Muscle of leg (tissue), 11 donors: ENCODE data around the gene BRMS1. TPM values are rescaled to one million over a fixed set of nuclear protein-coding genes. Genes with fewer than 3 reads are reported as not detected.

Experiments used
- DNase-seq: peaks from one replicate; pipeline ENCODE4 v3.0.0; 2013
- H3K27ac ChIP-seq: one replicate; pipeline ENCODE4 v1.5.1; 2013; ENCODE audit warnings: mild to moderate bottlenecking, low read length, control low read depth
- H3K27me3 ChIP-seq: one replicate; pipeline ENCODE4 v1.6.1; 2013; ENCODE audit warnings: low read length; ENCODE audit not compliant: control insufficient read depth, insufficient read depth
- H3K36me3 ChIP-seq: one replicate; pipeline ENCODE4 v1.6.1; 2013; ENCODE audit warnings: low read length; ENCODE audit not compliant: control insufficient read depth, insufficient read depth
- H3K4me1 ChIP-seq: one replicate; pipeline ENCODE4 v1.6.1; 2013; ENCODE audit warnings: low read length; ENCODE audit not compliant: control insufficient read depth, insufficient read depth
- H3K4me3 ChIP-seq: one replicate; pipeline ENCODE4 v1.5.1; 2013; ENCODE audit warnings: low read length, control low read depth
- H3K9me3 ChIP-seq: replicated peaks from 2 replicates; pipeline ENCODE4 v1.6.1; 2013; ENCODE audit warnings: low read depth, low read length; ENCODE audit not compliant: control insufficient read depth
- WGBS: methylation state at CpG from one replicate; pipeline ENCODE4 v1.1.5; 2013; ENCODE audit warnings: missing lambda C conversion rate; ENCODE audit not compliant: insufficient coverage; 5-methylcytosine and 5-hydroxymethylcytosine counted together
- polyA plus RNA-seq, 8 donors: library from polyadenylated mRNA; unstranded; fragments of 120-200 nt; gene quantifications; one replicate each; pipeline versions ENCODE4 v1.2.1 to v1.2.3, GENCODE V29; 2013; ENCODE audit warnings: inconsistent platforms in 1 of 8, low replicate concordance in 1 of 8; ENCODE audit not compliant: insufficient read length in 8 of 8, insufficient read depth in 1 of 8
- total RNA-seq: library from RNA; stranded (reverse); fragments of 120-200 nt; gene quantifications from one replicate; pipeline ENCODE4 v1.2.4, GENCODE V29; 2013

The BRMS1 gene
- total and polyA plus RNA-seq, 9 donors: 20.5 to 27.0 (median 24.2) TPM

DNA sequence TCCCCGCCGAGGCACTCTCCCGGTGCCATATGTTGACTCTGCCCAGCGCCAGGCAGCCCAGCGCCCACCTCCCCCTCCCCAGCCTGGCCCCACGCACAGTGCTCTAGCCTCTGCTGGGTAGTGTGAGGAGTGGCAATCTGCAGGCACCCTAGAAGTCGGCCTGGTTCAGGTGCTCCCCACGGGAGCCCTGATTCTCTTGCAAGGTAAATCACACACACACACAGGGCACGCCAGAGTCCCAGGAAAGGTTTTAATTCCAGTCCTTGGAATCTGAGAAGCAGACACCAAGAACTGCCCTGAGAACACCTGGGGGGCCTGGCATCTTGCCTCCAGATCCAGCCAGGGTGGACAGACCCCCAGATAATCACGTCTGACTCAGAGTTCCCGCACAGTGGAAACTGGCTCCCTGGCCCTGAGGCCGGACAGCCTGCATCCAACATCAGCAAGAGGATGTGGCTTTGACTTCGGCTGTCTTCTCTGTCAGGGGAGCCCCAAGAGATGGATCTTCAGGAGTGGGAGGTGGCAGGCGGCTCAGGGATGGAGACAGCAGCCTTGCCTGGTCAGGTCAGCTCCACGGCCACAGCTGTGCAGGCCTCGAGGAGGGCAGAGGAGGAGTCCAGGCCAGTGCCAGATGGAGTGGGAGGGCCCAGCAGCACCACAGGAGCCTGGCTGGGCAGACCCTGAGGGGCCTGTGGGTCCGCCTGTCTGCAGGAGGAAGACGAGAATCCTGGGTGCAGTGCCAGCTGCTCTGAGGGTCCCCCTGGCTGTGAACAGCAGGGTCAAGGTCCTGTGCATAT lies 7.6 kb downstream of the BRMS1 start:
- 36% methylated on average over 9 of the region's 18 CpGs for WGBS

GRCh38 chr11:66336234-66337102 lies 8.4 kb downstream of the BRMS1 start, which contains the start of gene RIN1:
Gene RIN1, minus strand, starts transcription at chr11:66336434. Its CDS starts 32 bp downstream, at chr11:66336402.
- H3K4me3 ChIP-seq: peak within 1 kb of the TSS; percentile 40
- peaks cover 37% of the 10 kb centered on the region for H3K4me1 ChIP-seq
- DNase-seq: peak; percentile 86
- no peaks in the 10 kb centered on the region for H3K27me3 ChIP-seq
- H3K9me3 ChIP-seq: no peaks in the 10 kb centered on the region
- peak within 1 kb of the TSS; percentile 86 for H3K27ac ChIP-seq
- H3K36me3 ChIP-seq: peaks cover 61% of the 10 kb centered on the region
- WGBS: 7% methylated on average over 20 of the region's 22 CpGs

More for the DNA sequence above, 7.6 kb downstream of the BRMS1 start:
- H3K27me3 ChIP-seq: no peaks in the 10 kb centered on the region
- peaks cover 61% of the 10 kb centered on the region for H3K36me3 ChIP-seq
- peak overlapping the region; percentile 86 for H3K27ac ChIP-seq
- peak; percentile 22 for DNase-seq
- no peak overlapping the region for H3K4me3 ChIP-seq
- H3K4me1 ChIP-seq: peaks cover 37% of the 10 kb centered on the region
- H3K9me3 ChIP-seq: no peaks in the 10 kb centered on the region

GRCh38 chr11:66335531-66336233 lies 9.2 kb downstream of the BRMS1 start:
- Histone ChIP-seq H3K27me3 (no peaks in the 10 kb centered on the region), H3K4me1 (peaks cover 37% of the 10 kb centered on the region), H3K9me3 (no peaks in the 10 kb centered on the region), H3K27ac (peak overlapping the region; percentile 86), H3K36me3 (peaks cover 58% of the 10 kb centered on the region), H3K4me3 (peak overlapping the region; percentile 40)
- 6% methylated on average over 29 of the region's 35 CpGs for WGBS
- no peak for DNase-seq

DNA sequence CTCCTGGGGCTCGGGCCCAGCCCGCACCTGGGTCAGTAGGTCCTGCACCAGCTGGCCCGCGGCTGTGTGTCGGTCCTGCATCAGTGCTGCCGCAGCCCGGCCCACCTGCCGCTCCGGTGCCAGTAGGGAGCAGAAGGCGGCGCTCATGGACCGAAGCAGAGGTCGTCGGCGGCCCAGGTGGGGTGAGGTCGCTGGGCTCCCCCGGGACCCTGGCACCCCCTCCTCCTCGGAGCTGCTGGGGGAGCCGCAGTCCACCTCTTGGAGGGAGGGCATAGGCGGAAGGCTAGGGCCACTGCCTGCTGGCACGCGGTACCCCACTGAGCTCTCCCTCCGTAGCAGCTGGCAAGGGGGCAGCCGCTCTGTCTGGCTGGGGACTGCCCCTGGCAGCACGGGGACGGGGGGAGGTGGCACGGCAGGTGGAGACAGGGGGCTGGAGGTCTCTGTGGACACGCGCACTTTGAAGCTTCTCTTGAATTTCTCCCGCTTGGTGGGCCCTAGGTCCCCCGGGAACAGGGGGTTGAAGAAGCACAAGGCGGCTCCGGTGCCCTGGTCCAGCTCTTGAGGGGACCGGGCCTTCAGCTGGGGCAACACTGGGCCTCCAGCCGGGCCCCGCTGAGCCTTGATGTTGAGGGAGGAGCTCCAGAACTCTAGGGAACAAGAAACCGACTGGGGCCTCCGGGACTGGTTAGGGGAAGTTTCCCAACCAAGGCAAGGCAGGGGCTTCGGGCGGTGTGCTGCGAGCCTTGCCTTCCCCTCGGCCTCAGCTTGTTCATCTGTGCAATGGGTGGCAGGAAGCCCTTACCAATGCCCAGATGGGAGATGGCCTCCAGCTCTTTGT lies 10.1 kb downstream of the BRMS1 start:
- no peak overlapping the region for H3K27ac ChIP-seq

DNA sequence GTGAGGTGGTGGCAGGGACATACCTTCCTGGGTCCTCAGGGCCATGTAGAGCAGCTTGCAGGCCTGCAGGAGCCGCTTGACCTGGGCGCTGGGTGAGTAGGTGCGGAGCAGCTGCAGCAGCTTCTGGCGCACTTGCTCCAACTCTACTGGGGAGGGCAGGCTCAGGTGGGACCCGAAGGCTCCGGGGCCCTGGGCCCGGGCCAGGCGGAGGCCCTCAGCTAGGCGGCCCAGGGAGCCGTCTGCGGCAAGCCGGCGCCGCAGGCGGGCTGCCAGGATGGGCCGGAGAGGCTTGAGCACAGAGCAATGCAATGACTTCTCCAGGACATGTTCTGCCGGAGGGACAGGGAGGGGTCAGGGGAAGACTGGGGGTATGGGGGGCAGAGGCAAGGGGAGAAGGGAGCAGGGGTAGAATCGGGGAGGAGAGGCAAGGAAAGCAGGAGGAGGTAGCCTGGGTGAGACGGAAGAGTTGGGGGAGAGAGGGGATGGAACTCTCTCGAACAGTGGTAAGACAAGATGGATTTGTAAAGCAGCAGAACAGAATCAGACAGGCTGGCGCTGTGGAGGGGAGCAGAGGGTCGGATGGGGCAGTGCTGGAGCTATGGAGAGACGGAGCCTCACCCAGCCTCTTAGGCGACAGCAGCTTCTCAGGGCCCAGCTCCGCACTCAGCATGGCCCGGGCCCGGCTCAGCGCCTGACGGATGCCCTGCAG lies 10.9 kb downstream of the BRMS1 start:
- WGBS: 53% methylated on average over 24 of the region's 29 CpGs
- H3K36me3 ChIP-seq: peaks cover 41% of the 10 kb centered on the region
- peak; percentile 4 for DNase-seq
- H3K9me3 ChIP-seq: no peaks in the 10 kb centered on the region
- H3K4me3 ChIP-seq: no peak overlapping the region
- H3K27me3 ChIP-seq: no peaks in the 10 kb centered on the region
- H3K4me1 ChIP-seq: peaks cover 37% of the 10 kb centered on the region
- H3K27ac ChIP-seq: no peak overlapping the region

More for the DNA sequence above, 10.1 kb downstream of the BRMS1 start:
- peaks cover 37% of the 10 kb centered on the region for H3K4me1 ChIP-seq
- no peak for DNase-seq
- H3K9me3 ChIP-seq: no peaks in the 10 kb centered on the region
- H3K27me3 ChIP-seq: no peaks in the 10 kb centered on the region
- H3K4me3 ChIP-seq: peak overlapping the region; percentile 40
- 61% methylated on average over 30 of the region's 42 CpGs for WGBS
- peaks cover 49% of the 10 kb centered on the region for H3K36me3 ChIP-seq

- no peaks in the 10 kb centered on the region for H3K9me3 ChIP-seq
- peaks cover 34% of the 10 kb centered on the region for H3K36me3 ChIP-seq
- no peak overlapping the region for H3K27ac ChIP-seq
- no peaks in the 10 kb centered on the region for H3K27me3 ChIP-seq
- peak; percentile 2 for DNase-seq
- peaks cover 42% of the 10 kb centered on the region for H3K4me1 ChIP-seq
- WGBS: 91% methylated on average over 11 of the region's 19 CpGs
- no peak overlapping the region for H3K4me3 ChIP-seq
Measured at GRCh38 chr11:66333220-66333877, 11.6 kb downstream of the BRMS1 start.

DNA sequence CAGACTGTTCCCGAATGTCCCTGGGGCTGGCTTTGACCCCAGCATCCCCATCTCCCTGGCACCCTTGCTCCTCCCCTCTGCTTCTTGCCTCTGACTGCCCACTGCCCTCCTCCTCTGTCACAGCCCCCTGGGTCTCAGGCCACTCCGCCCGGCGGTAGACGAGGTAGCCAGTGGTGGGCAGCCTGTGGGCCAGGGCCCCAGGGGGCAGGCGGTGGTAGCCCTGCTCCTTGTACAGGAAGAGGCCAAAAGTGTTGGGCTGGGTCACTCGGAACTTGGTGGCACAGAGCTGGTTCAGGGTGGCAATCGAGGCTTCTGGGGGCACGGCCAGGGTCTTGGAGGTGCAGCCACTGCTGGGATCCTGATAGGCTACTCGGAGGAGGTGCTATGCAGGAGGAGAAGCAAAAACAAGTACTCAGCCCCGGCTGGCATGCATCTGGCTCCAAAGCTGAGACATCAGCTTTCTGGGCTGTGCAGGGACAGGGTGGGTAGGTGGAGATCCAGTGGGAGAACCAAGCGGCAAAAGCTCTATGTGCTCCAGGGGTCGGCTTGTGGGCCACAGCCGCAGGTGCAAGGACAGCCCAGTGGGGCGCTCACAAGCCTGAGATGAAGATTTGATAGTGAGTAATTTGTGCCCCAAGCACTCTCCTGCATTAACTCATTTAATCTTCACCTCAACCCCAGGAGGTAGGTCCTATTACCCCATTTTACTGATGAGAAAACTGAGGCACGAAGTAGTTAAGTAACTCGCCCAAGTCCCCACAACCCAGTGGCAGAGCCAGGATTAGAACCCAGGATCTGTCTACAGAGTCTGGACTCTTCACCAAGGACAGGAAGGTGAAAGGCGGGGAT lies 12.3 kb downstream of the BRMS1 start:
- Histone ChIP-seq H3K4me1 (peaks cover 43% of the 10 kb centered on the region), H3K27ac (no peak overlapping the region), H3K27me3 (no peaks in the 10 kb centered on the region), H3K36me3 (peaks cover 28% of the 10 kb centered on the region), H3K9me3 (no peaks in the 10 kb centered on the region), H3K4me3 (no peak overlapping the region)
- peak; percentile 1 for DNase-seq
- 92% methylated on average over 12 of the region's 18 CpGs for WGBS
